ENCODE measurements around the gene CXCL11.
"Not testable (repeated sequence)": the region's sequence is repeated elsewhere in the genome, so short reads cannot be mapped to it uniquely, and the experiment has no call there.

CXCL11 gene

GRCh38 chr4:76035799-76036380 is at the start of gene CXCL11:
TSS of gene CXCL11 (minus strand) at chr4:76036070. CDS start at chr4:76035987, 83 bp downstream.
- DNase-seq (ENCODE audit: low spot score), result no peak

- no peak for DNase-seq (ENCODE audit: low spot score)
Measured at GRCh38 chr4:76084542-76084941, 48.7 kb upstream of the CXCL11 start.

GRCh38 chr4:76083386-76083988 is 47.6 kb upstream of the CXCL11 start:
- DNase-seq (ENCODE audit: low spot score), result no peak

- no peak for DNase-seq (ENCODE audit: low spot score)
Measured at GRCh38 chr4:76078033-76078613, 42.3 kb upstream of the CXCL11 start.

GRCh38 chr4:76074993-76075600 is 39.2 kb upstream of the CXCL11 start:
- DNase-seq (ENCODE audit: low spot score), result no peak

DNA sequence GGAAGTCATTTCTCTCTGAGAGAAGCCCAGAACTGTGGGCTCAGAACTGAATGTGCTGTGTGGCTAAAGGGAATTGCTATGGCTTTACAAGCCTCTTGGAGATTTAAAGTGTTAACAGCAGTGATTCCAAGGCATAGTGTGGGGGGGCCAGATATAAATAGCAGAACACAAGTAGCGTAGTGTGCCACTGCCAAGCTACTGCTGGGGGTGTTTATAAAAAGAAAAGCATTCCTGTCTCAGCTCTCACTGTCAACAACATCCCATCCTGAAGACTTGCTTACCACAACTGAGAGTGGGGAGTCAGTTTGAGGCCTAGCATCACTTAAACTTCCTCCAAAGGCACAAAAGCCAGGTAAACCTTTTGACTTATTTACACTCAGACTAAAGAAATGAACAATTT is 38.6 kb upstream of the CXCL11 start, which contains the start of gene ART3:
Gene ART3, plus strand, starts transcription at position 242 of the 400 bp plus-strand sequence. CDS start 1,181 bp downstream, outside the sequence.
- DNase-seq (ENCODE audit: low spot score), result no peak

DNA sequence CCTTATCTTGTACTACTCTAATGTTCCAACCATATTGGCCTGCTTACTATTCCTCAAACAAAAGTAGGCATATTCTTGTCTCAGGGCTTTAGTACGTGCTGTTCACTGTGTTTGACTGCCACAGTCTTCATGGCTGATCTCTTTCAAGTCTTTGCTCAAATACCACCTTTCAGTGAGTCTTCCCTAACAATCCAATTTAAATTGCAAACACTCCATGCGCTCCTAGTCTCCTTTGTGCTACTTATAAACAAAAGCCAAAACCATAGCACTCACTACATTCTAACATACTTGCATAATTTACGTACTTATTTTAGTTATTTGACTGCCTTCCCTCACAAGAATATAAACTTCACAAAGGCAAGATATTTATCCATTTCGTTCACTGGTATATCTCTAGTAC is 36.9 kb upstream of the CXCL11 start:
- no peak for DNase-seq (ENCODE audit: low spot score)

GRCh38 chr4:76067652-76068286 is 31.9 kb upstream of the CXCL11 start:
- no peak for DNase-seq (ENCODE audit: low spot score)

GRCh38 chr4:76066546-76066945 is 30.7 kb upstream of the CXCL11 start:
- no peak for DNase-seq (ENCODE audit: low spot score)

GRCh38 chr4:76061982-76062381 is 26.1 kb upstream of the CXCL11 start:
- no peak for DNase-seq (ENCODE audit: low spot score)

DNA sequence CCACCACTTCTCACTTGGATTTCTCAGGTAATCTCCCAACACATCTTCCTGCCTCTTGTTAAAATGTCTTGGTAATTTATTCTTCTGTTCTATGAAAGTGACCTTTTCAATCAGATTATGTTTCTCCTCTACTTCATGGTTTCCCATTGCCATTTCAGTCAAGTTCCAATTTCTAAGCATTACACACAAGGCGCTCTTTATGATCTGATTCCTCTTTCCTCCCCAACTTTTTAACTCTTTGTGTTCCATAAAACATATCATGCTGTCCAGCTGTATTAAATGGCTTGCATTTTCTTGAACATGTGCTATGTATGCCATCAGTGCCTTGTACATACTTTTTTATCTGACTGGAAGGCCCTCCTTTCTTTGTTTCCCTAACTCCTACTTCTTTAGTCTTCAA is 25.6 kb upstream of the CXCL11 start:
- DNase-seq (ENCODE audit: low spot score), result no peak

GRCh38 chr4:76060506-76060905 is 24.6 kb upstream of the CXCL11 start:
- DNase-seq (ENCODE audit: low spot score), result no peak

DNA sequence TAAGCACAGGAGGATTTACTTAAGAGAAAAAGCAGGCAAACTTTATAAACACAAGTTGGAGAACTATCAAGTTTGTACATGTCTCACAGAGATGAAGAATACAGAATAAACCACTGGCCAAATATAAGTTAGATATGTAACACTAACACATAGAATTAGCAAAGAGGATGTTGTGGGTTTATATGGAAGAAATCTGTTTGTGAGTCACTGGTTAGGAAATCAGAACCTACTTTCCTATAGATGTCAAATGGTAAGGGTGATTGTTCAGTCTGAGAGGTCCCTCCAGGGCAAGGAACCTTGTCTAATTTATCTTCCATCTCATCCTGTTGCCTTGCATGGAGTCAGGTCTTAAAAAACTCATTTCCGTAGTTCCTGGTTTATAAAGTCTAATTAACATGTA is 23.9 kb upstream of the CXCL11 start:
- DNase-seq (ENCODE audit: low spot score), result no peak

- no peak for DNase-seq (ENCODE audit: low spot score)
Measured at GRCh38 chr4:76058888-76059426, 23.1 kb upstream of the CXCL11 start.

DNA sequence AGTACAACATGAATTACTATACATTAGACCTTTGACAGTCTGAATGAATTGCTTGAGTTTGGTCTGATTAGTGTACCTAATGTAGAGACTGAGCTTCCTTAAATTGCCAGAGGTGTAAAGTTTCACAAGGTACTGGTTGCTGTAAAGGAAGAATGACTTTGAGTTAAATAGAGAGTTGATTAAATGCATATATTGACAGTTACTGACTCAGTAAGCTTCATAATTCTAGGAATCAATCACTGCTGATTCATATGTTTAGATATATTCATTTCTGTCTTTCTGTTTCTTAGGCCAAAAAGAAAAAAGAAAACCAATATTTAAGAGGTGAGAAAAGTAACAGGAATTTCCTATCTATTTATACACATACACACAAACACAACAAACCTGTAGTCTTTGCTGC is 22.4 kb upstream of the CXCL11 start:
- DNase-seq (ENCODE audit: low spot score), result no peak

DNA sequence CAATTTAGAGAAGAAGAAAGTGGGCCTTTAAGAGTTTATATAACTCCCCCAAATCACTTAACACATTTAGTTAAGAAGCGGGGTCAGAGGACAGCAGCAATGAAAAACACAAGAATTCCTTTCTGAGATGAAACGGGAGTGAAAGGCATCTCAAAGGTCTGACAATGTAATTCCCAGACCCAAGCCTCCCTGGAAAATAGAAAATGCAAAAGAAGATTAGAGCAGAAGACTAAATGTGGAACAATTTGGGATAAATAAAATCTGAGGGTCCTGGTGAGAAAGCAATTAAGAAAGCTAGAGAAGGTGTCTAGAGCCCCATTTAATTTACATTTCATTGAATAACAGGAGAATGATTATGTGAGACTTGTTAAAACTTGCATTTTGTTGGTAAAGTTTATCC is 19.6 kb upstream of the CXCL11 start:
- no peak for DNase-seq (ENCODE audit: low spot score)

DNA sequence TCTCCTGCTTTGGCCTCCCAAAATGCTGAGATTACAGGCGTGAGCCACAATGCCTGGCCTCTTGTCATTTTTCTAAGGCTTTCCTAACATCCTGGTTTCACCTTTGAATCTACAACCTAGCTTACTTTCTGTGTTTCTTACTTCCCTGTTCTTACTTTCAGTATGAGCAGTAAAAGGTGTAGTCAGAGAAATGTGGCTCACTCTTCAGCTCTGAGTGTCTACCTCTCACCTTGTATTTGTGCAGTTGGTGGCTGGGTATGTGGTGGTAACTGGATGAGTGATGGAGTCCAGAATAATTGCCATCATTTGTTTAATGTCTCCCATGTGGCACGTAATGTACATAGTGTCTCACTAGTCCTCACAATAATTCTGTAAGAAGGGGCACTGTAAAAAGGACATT is 19.1 kb upstream of the CXCL11 start:
- DNase-seq (ENCODE audit: low spot score), result no peak

DNA sequence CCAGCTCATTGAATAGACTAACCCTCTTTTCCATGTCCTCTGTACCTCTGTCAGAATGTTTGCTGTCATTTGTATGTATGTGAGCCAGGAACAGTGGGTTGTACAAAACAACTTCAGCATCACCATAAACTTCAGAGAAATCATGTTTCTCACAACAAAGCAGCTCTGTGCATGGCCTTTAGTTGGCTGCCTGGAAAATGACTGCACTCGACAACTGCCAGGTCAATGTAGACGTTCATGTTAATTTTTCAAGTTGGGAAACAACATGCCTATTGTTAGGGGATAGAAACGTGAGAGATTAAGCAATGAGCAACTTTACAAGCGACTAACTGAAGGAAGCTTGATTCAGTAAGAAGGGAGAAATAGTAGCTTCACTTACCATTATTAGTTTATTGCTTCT is 17.9 kb upstream of the CXCL11 start:
- no peak for DNase-seq (ENCODE audit: low spot score)

GRCh38 chr4:76050560-76051050 is 14.7 kb upstream of the CXCL11 start:
- DNase-seq (ENCODE audit: low spot score), result not testable (repeated sequence)

DNA sequence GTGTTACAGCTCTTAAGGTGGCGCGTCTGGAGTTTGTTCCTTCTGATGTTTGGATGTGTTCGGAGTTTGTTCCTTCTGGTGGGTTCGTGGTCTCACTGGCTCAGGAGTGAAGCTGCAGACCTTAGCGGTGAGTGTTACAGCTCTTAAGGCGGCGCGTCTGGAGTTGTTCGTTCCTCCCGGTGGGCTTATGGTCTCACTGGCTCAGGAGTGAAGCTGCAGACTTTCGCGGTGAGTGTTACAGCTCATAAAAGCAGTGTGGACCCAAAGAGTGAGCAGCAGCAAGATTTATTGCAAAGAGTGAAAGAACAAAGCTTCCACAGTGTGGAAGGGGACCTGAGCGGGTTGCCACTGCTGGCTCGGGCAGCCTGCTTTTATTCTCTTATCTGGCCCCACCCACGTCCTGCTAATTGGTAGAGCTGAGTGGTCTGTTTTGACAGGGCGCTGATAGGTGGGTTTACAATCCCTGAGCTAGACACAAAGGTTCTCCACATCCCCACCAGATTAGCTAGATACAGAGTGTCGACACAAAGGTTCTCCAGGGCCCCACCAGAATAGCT is 14.1 kb upstream of the CXCL11 start:
- not testable (repeated sequence) for DNase-seq (ENCODE audit: low spot score)

- DNase-seq (ENCODE audit: low spot score), result not testable (repeated sequence)
Measured at GRCh38 chr4:76044686-76045085, 8.8 kb upstream of the CXCL11 start.

GRCh38 chr4:76043306-76043705 is 7.4 kb upstream of the CXCL11 start:
- DNase-seq (ENCODE audit: low spot score), result not testable (repeated sequence)
